Gastroesophageal sphincter (tissue), 3 donors: ENCODE measurements around the gene B4GALNT2.

Experiments used
- CTCF ChIP-seq, 4 experiments: fragments of 200-600 bp in 2 of 4; fragments of 450-650 bp in 2 of 4; sonication (generic) in 1 of 4; IDR thresholded peaks; one replicate each; pipeline ENCODE4 v1.5.1; 2017 to 2019; ENCODE audit warnings: antibody characterized with exemption in 4 of 4, mild to moderate bottlenecking in 2 of 4, moderate library complexity in 2 of 4
- POLR2A ChIP-seq, 2 donors: fragments of 450-650 bp; IDR thresholded peaks; one replicate each; pipeline ENCODE4 v1.6.1; 2017; ENCODE audit warnings: antibody characterized with exemption in 2 of 2, mild to moderate bottlenecking in 2 of 2, moderate library complexity in 1 of 2

DNA sequence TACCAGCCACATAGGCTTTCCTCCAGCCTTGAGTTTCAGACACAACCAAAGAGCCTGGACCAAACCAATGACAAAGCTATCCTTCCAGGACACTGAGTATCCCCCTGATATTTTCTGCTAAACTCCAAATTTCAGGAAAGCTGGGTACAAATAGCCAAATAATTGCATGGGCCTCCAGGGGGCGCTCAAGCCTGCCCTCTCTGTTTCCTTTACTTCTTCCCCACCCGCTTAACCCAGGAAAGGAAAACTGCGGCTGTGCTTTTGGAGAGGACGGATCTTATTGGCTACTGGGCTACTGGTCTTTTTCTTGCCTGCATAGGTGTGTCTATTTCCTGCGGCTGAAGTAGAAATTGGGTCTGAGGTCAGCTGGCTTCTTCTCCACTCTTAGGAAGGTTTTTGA lies 47.7 kb downstream of the B4GALNT2 start:
- TF ChIP-seq CTCF (IDR thresholded peaks at IDR 0.05) (peak; percentile 50 to 77 (median 65)), POLR2A (IDR thresholded peaks at IDR 0.05) (no peak)
